ENCODE measurements around the gene TAS2R3.

Gene TAS2R3

GRCh38 chr7:141785706-141786552 lies 22.0 kb downstream of the TAS2R3 start:
- Histone ChIP-seq H3K4ac (ENCODE audit: low read depth in 1 of 2, low read length in 2 of 2) (no peak overlapping the region), H4K91ac (ENCODE audit: low read length) (no peak overlapping the region), H3K9ac (ENCODE audit: low read length) (no peak overlapping the region), H3K4me3 (ENCODE audit: insufficient read depth in 1 of 2, low read depth in 1 of 2, low read length in 2 of 2) (no peak overlapping the region), H3K14ac (ENCODE audit: low read length in 2 of 2) (no peak overlapping the region), H3K18ac (ENCODE audit: low read depth in 1 of 2, low read length in 2 of 2) (no peak overlapping the region), H2BK5ac (ENCODE audit: low read depth, low read length, poor library complexity, severe bottlenecking) (no peak overlapping the region), H2AK5ac (ENCODE audit: low read length, severe bottlenecking) (no peak overlapping the region), H3K36me3 (ENCODE audit: control insufficient read depth in 1 of 2, insufficient read depth in 2 of 2, low read depth in 1 of 2, low read length in 2 of 2) (peaks cover 13 to 19% of the 10 kb centered on the region in 2 experiments), H2BK12ac (ENCODE audit: low read length in 2 of 2) (no peak overlapping the region), H4K8ac (ENCODE audit: low read length) (no peak overlapping the region), H2AFZ (ENCODE audit: low read depth, low read length) (peak overlapping the region; percentile 61), H2BK15ac (ENCODE audit: low read depth, poor library complexity, severe bottlenecking) (no peak overlapping the region), H3K9me3 (ENCODE audit: control insufficient read depth, low read length) (no peaks in the 10 kb centered on the region), H2BK120ac (ENCODE audit: low read depth, low read length) (no peak overlapping the region), H3K4me1 (ENCODE audit: control insufficient read depth, insufficient read depth, low read depth, low read length) (peaks cover 1% of the 10 kb centered on the region), H3K79me1 (replicated peaks; ENCODE audit: low read length, poor library complexity, severe bottlenecking) (peaks cover 12% of the 10 kb centered on the region), H3K23ac (ENCODE audit: low read length in 2 of 2) (peak overlapping the region in 1 of 2 experiments; percentile 72), H3K27me3 (ENCODE audit: control insufficient read depth in 1 of 2, insufficient read depth in 1 of 2, low read length in 2 of 2) (no peaks in the 10 kb centered on the region), H3K4me2 (ENCODE audit: low read length, poor library complexity, severe bottlenecking) (no peak overlapping the region), H3K27ac (ENCODE audit: low read length, poor library complexity, severe bottlenecking) (no peak overlapping the region)
- peak; percentile 64 for DNase-seq
- WGBS, result 80% methylated on average over 11 of the region's 13 CpGs

GRCh38 chr7:141788296-141788695 lies 24.4 kb downstream of the TAS2R3 start:
- no peak overlapping the region for H3K4ac ChIP-seq (ENCODE audit: low read depth in 1 of 2, low read length in 2 of 2)
- H3K27me3 ChIP-seq (ENCODE audit: control insufficient read depth in 1 of 2, insufficient read depth in 1 of 2, low read length in 2 of 2), result no peaks in the 10 kb centered on the region
- H2AK5ac ChIP-seq (ENCODE audit: low read length, severe bottlenecking), result no peak overlapping the region
- no peak overlapping the region for H2BK12ac ChIP-seq (ENCODE audit: low read length in 2 of 2)
- no peak overlapping the region for H2AFZ ChIP-seq (ENCODE audit: low read depth, low read length)
- no peak for DNase-seq
- H3K9me3 ChIP-seq (ENCODE audit: control insufficient read depth, low read length), result no peaks in the 10 kb centered on the region
- H2BK120ac ChIP-seq (ENCODE audit: low read depth, low read length), result no peak overlapping the region
- peak overlapping the region; percentile 50 for H4K8ac ChIP-seq (ENCODE audit: low read length)
- H3K9ac ChIP-seq (ENCODE audit: low read length), result no peak overlapping the region
- peaks cover 15 to 20% of the 10 kb centered on the region in 2 experiments for H3K36me3 ChIP-seq (ENCODE audit: control insufficient read depth in 1 of 2, insufficient read depth in 2 of 2, low read depth in 1 of 2, low read length in 2 of 2)
- peaks cover 12% of the 10 kb centered on the region for H3K79me1 ChIP-seq (replicated peaks; ENCODE audit: low read length, poor library complexity, severe bottlenecking)
- no peak overlapping the region for H2BK5ac ChIP-seq (ENCODE audit: low read depth, low read length, poor library complexity, severe bottlenecking)
- H3K4me2 ChIP-seq (ENCODE audit: low read length, poor library complexity, severe bottlenecking), result no peak overlapping the region
- no peak overlapping the region for H3K14ac ChIP-seq (ENCODE audit: low read length in 2 of 2)
- H3K18ac ChIP-seq (ENCODE audit: low read depth in 1 of 2, low read length in 2 of 2), result no peak overlapping the region
- no peak overlapping the region for H4K91ac ChIP-seq (ENCODE audit: low read length)
- WGBS, result 100% methylated on average over 1 of the region's 2 CpGs
- peaks cover 1% of the 10 kb centered on the region for H3K4me1 ChIP-seq (ENCODE audit: control insufficient read depth, insufficient read depth, low read depth, low read length)
- H2BK15ac ChIP-seq (ENCODE audit: low read depth, poor library complexity, severe bottlenecking), result no peak overlapping the region
- H3K27ac ChIP-seq (ENCODE audit: low read length, poor library complexity, severe bottlenecking), result no peak overlapping the region
- H3K4me3 ChIP-seq (ENCODE audit: insufficient read depth in 1 of 2, low read depth in 1 of 2, low read length in 2 of 2), result no peak overlapping the region
- H3K23ac ChIP-seq (ENCODE audit: low read length in 2 of 2), result no peak overlapping the region

- Histone ChIP-seq H2BK120ac (ENCODE audit: low read depth, low read length) (no peak within 1 kb of the TSS), H3K79me1 (replicated peaks; ENCODE audit: low read length, poor library complexity, severe bottlenecking) (peaks cover 12% of the 10 kb centered on the region), H3K23ac (ENCODE audit: low read length in 2 of 2) (no peak within 1 kb of the TSS), H3K9ac (ENCODE audit: low read length) (no peak within 1 kb of the TSS), H2AFZ (ENCODE audit: low read depth, low read length) (no peak within 1 kb of the TSS), H4K91ac (ENCODE audit: low read length) (no peak within 1 kb of the TSS), H2BK15ac (ENCODE audit: low read depth, poor library complexity, severe bottlenecking) (no peak within 1 kb of the TSS), H3K36me3 (ENCODE audit: control insufficient read depth in 1 of 2, insufficient read depth in 2 of 2, low read depth in 1 of 2, low read length in 2 of 2) (peaks cover 15 to 23% of the 10 kb centered on the region in 2 experiments), H2BK12ac (ENCODE audit: low read length in 2 of 2) (no peak within 1 kb of the TSS), H3K4me1 (ENCODE audit: control insufficient read depth, insufficient read depth, low read depth, low read length) (peaks cover 1% of the 10 kb centered on the region), H2AK5ac (ENCODE audit: low read length, severe bottlenecking) (no peak within 1 kb of the TSS), H3K4me2 (ENCODE audit: low read length, poor library complexity, severe bottlenecking) (no peak within 1 kb of the TSS), H4K8ac (ENCODE audit: low read length) (no peak within 1 kb of the TSS), H3K4me3 (ENCODE audit: insufficient read depth in 1 of 2, low read depth in 1 of 2, low read length in 2 of 2) (no peak within 1 kb of the TSS), H3K27me3 (ENCODE audit: control insufficient read depth in 1 of 2, insufficient read depth in 1 of 2, low read length in 2 of 2) (no peaks in the 10 kb centered on the region), H2BK5ac (ENCODE audit: low read depth, low read length, poor library complexity, severe bottlenecking) (no peak within 1 kb of the TSS), H3K9me3 (ENCODE audit: control insufficient read depth, low read length) (no peaks in the 10 kb centered on the region), H3K14ac (ENCODE audit: low read length in 2 of 2) (no peak within 1 kb of the TSS), H3K18ac (ENCODE audit: low read depth in 1 of 2, low read length in 2 of 2) (no peak within 1 kb of the TSS), H3K27ac (ENCODE audit: low read length, poor library complexity, severe bottlenecking) (no peak within 1 kb of the TSS), H3K4ac (ENCODE audit: low read depth in 1 of 2, low read length in 2 of 2) (no peak within 1 kb of the TSS)
- WGBS, result 96% methylated on average over 5 of the region's 5 CpGs
- no peak for DNase-seq
Measured at GRCh38 chr7:141789917-141790316, 26.0 kb downstream of the TAS2R3 start, which contains the start of gene TAS2R5. TSS of gene TAS2R5 (plus strand) at chr7:141790217. CDS start at chr7:141790362, 145 bp downstream.

GRCh38 chr7:141792526-141792925 lies 28.6 kb downstream of the TAS2R3 start:
- Histone ChIP-seq H3K4me3 (ENCODE audit: insufficient read depth in 1 of 2, low read depth in 1 of 2, low read length in 2 of 2) (no peak overlapping the region), H4K91ac (ENCODE audit: low read length) (no peak overlapping the region), H3K79me1 (replicated peaks; ENCODE audit: low read length, poor library complexity, severe bottlenecking) (peaks cover 2% of the 10 kb centered on the region), H3K9ac (ENCODE audit: low read length) (no peak overlapping the region), H2AK5ac (ENCODE audit: low read length, severe bottlenecking) (no peak overlapping the region), H3K18ac (ENCODE audit: low read depth in 1 of 2, low read length in 2 of 2) (no peak overlapping the region), H3K4ac (ENCODE audit: low read depth in 1 of 2, low read length in 2 of 2) (no peak overlapping the region), H3K27me3 (ENCODE audit: control insufficient read depth in 1 of 2, insufficient read depth in 1 of 2, low read length in 2 of 2) (no peaks in the 10 kb centered on the region), H2AFZ (ENCODE audit: low read depth, low read length) (no peak overlapping the region), H2BK120ac (ENCODE audit: low read depth, low read length) (no peak overlapping the region), H3K14ac (ENCODE audit: low read length in 2 of 2) (no peak overlapping the region), H3K4me2 (ENCODE audit: low read length, poor library complexity, severe bottlenecking) (no peak overlapping the region), H4K8ac (ENCODE audit: low read length) (no peak overlapping the region), H2BK15ac (ENCODE audit: low read depth, poor library complexity, severe bottlenecking) (no peak overlapping the region), H3K27ac (ENCODE audit: low read length, poor library complexity, severe bottlenecking) (no peak overlapping the region), H3K36me3 (ENCODE audit: control insufficient read depth in 1 of 2, insufficient read depth in 2 of 2, low read depth in 1 of 2, low read length in 2 of 2) (peaks cover 13 to 23% of the 10 kb centered on the region in 2 experiments), H3K9me3 (ENCODE audit: control insufficient read depth, low read length) (no peaks in the 10 kb centered on the region), H3K23ac (ENCODE audit: low read length in 2 of 2) (no peak overlapping the region), H2BK5ac (ENCODE audit: low read depth, low read length, poor library complexity, severe bottlenecking) (no peak overlapping the region), H3K4me1 (ENCODE audit: control insufficient read depth, insufficient read depth, low read depth, low read length) (no peaks in the 10 kb centered on the region), H2BK12ac (ENCODE audit: low read length in 2 of 2) (no peak overlapping the region)
- no peak for DNase-seq
- no CpG with 5 or more reads among the region's 2 CpGs for WGBS

Data from mesenchymal stem cell (in vitro differentiated cells and primary cell).